GM12801 (cell line): ENCODE results near the gene SMIM44.

Experiments used
- TF ChIP-seq, protein P1 (sequence below): IDR thresholded peaks from one replicate; pipeline ENCODE4 v1.5.1; 2011; ENCODE audit warnings: control low read depth; ENCODE audit not compliant: insufficient read length; ENCODE audit errors: extremely low read depth

Gene SMIM44

DNA sequence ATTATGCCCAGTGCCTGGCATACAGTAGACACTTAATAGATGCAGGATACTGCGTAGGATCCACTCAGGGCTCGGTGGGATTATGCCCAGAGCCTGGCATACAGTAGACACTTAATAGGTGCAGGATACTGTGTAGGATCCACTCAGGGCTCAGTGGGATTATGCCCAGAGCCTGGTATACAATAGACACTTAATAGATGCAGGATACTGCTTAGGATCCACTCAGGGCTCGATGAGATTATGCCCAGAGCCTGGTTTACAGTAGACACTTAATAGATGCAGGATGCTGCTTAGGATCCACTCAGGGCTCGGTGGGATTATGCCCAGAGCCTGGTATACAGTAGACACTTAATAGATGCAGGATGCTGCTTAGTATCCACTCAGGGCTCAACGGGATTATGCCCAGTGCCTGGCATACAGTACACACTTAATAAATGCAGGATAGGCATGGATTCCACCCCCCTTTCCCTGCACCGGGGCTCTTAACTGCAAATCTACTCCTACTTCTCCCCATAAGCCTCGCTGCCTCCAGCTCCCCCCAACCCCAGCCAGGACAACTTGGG is 27.8 kb downstream of the SMIM44 start:
- TF ChIP-seq, protein P1, sequence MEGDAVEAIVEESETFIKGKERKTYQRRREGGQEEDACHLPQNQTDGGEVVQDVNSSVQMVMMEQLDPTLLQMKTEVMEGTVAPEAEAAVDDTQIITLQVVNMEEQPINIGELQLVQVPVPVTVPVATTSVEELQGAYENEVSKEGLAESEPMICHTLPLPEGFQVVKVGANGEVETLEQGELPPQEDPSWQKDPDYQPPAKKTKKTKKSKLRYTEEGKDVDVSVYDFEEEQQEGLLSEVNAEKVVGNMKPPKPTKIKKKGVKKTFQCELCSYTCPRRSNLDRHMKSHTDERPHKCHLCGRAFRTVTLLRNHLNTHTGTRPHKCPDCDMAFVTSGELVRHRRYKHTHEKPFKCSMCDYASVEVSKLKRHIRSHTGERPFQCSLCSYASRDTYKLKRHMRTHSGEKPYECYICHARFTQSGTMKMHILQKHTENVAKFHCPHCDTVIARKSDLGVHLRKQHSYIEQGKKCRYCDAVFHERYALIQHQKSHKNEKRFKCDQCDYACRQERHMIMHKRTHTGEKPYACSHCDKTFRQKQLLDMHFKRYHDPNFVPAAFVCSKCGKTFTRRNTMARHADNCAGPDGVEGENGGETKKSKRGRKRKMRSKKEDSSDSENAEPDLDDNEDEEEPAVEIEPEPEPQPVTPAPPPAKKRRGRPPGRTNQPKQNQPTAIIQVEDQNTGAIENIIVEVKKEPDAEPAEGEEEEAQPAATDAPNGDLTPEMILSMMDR, result no peak

DNA sequence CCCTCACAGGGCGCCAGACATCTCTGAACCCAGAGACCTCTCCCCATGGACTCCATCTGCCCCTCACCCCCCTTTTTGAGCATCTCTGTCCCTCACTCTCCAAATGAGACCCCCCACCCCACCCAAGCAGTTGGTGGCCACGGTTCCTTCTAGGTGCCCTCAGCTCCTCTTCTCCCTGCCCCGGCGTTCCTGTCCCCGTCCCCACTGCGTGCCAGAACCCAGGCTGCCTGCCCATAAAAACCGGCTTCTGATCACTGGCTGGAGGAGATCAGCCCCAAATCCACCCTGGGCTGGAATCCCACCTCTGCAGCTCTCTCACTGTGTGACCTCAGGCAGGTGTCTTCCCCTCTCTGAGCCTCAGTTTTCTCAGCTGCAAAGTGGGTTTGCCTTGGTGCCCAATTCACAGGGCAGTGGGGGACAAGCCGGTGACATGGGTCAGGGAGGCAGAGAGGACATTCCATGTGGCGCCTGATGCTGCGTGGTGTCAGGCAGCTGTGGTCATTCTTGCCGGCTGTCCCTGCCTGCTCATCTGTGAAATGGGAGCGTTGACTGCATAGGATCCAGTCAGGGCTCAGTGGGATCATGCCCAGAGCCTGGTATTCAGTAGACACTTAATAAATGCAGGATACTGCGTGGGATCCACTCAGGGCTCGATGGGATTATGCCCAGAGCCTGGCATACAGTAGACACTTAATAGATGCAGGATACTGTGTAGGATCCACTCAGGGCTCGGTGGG is 28.4 kb downstream of the SMIM44 start:
- TF ChIP-seq, protein P1, result no peak

DNA sequence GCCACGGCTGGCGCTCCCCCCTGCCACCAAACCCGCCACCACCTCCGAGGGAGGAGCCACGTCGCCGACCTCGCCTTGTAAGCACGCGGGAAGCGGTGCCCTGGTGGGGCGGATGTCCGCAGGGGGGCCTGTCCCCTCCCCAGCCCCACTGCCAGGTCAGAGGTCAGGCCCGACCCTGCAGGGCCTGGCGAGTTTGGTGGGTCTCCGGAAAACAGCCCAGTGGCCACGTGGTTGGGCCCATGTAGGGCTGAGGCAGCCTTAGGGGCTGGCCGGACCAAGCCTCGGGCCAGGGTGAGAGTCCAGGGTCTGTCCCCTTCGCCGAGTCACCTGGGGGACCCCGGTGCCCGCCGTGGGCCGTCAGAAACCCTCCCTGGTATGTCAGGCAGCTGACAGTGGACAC is 29.4 kb downstream of the SMIM44 start:
- TF ChIP-seq, protein P1, result no peak

DNA sequence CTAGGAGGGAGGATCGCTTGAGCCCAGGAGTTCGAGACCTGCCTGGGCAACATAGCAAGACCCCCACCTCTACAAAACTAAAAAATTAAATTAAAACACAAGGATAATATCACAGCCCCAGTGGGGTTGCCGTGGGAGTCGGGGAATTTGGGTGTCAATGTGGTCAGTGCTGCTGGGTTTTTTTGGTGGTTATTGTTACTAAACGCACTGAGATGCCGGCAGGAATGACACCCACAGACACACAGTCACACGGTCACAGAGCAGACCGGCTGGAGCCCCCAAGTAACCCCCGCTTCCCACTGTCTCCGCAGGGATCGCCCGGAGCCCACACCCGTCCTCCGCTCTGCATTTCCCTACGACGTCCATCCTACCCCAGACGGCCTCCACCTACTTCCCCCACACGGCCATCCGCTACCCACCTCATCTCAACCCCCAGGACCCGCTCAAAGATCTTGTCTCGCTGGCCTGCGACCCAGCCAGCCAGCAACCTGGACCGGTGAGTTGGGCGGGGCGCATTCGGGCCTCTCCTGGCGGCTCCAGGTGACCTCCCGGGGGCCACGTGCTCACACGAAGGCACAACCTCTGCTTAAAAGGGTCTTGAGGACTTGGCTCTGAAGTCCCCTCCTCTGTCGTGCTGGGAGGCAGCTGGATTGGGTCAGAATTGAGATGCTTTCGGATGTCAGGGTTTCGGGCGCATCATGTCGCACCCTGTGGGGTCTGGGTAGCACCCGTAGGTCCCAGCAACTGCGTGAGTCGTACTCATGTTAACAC is 30.9 kb downstream of the SMIM44 start:
- TF ChIP-seq, protein P1, result no peak

DNA sequence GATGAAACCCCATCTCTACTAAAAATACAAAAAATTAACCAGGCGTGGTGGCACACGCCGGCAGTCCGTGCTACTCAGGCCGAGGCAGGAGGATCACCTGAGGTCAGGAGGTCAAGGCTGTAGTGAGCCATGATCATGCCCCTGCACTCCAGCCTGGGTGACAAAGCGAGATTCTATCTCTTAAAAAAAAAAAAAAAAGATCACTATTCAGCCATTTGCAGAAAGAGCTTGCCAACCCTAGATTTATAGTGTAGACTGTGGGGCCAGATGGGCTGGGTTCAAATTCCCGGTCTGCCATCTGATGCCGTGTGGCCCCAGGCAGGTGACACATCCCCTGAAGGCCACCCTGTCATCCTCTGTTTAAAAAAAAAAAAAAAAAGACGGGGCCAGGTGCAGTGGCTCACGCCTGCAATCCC is 31.8 kb downstream of the SMIM44 start:
- TF ChIP-seq, protein P1, result no peak

DNA sequence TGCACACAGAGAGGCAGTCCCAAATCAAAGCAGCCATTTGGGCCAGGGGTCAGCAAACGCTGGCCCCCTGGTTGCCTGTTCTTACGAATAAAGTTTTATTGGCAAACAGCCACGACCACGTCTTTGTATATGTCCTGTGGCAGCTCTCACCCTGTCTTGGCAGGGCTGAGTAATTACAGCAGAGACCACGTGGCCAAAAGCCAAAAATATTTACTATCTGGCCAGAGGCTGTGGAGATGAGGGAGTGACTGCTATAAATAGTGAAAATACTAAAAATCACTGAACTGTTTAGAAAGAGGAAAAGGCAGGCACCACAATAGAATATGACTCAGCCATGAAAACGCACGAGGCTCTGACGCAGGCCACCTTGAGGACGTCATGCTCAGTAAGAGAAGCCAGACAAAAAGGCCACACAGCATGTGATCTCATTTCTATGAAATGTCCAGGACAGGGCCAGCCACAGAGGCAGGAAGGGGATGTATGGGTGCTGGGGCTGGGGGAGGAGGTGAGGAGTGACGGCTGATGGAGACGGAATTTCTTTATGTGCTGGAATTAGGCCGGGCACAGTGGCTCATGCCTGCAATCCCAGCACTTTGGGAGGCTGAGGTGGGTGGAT is 32.3 kb downstream of the SMIM44 start:
- TF ChIP-seq, protein P1, result no peak
